Measurements from ENCODE around the gene RAB35. TPM values are rescaled to one million over a fixed set of nuclear protein-coding genes. Genes with fewer than 3 reads are reported as not detected.

Gene RAB35
- total and polyA plus RNA-seq, 8 donors: 8.1 to 35.4 (median 16.5) TPM

DNA sequence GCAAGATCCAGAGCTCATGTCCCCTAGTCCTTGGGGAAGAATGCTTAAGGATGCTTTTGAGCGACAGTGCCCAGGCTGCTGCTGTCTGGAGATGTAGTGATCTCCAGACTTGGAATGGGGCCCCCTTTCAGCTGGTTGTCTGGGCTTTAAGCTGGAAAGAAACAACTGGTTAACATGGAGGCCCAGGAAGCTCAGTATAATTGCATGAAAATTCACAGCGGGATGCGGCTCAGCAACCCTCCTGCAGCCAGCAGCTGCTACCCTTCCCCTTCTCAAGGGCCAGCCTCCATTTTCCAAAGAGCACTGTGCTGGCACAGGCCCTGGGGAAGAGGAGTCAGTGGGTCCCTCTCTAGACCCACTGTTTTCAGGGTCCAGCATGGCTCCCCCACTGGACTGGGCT, 26.3 kb downstream of the RAB35 start:
- WGBS, 5 donors: 81 to 96% (median 90%) methylated on average over 3 of the region's 3 CpGs
- Histone ChIP-seq H3K9me3 (no peaks in the 10 kb centered on the region), H3K27ac (no peak overlapping the region), H3K36me3 (peaks cover 16 to 55% (median 40%) of the 10 kb centered on the region in 4 donors), H3K27me3 (no peaks in the 10 kb centered on the region), H3K4me3 (no peak overlapping the region), H3K4me1 (peaks cover 8 to 32% (median 19%) of the 10 kb centered on the region in 4 donors)
- intact Hi-C loops (cut with DNase I; ENCODE audit: low total_unique reads): no loop called here
- DNase-seq: no peak
- TF ChIP-seq POLR2AphosphoS5 (IDR thresholded peaks at IDR 0.05): no peak

DNA sequence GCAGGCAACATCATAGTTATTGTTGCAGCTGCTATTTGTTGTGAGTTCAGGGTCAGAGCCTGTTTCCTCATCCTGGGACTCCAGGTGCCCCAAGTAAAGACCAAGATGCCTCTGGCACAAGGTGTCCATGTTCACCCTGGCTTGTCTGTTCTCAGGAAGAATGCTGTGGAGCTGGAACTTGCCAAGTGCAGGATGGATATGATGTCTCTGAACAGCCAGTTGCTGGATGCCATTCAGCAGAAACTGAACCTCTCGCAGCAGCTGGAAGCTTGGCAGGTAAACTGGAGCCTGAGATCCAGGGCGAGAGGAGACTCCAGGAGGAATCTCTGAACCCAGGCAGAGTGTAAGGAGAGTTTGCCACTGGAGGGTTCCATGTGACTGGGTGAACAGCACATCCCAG, 26.8 kb downstream of the RAB35 start:
- no peaks in the 10 kb centered on the region for H3K9me3 ChIP-seq
- no peak overlapping the region for H3K4me3 ChIP-seq
- H3K4me1 ChIP-seq: peaks cover 8 to 28% (median 19%) of the 10 kb centered on the region in 4 donors
- intact Hi-C loops (cut with DNase I; ENCODE audit: low total_unique reads): no loop called here
- no peak overlapping the region for H3K27ac ChIP-seq
- no peaks in the 10 kb centered on the region for H3K27me3 ChIP-seq
- WGBS, 5 donors: 66 to 92% (median 84%) methylated on average over 2 of the region's 2 CpGs
- peaks cover 15 to 51% (median 36%) of the 10 kb centered on the region in 4 donors for H3K36me3 ChIP-seq
- TF ChIP-seq POLR2A (IDR thresholded peaks at IDR 0.05): no peak
- TF ChIP-seq EP300 (IDR thresholded peaks at IDR 0.05): no peak
- TF ChIP-seq, protein P1, sequence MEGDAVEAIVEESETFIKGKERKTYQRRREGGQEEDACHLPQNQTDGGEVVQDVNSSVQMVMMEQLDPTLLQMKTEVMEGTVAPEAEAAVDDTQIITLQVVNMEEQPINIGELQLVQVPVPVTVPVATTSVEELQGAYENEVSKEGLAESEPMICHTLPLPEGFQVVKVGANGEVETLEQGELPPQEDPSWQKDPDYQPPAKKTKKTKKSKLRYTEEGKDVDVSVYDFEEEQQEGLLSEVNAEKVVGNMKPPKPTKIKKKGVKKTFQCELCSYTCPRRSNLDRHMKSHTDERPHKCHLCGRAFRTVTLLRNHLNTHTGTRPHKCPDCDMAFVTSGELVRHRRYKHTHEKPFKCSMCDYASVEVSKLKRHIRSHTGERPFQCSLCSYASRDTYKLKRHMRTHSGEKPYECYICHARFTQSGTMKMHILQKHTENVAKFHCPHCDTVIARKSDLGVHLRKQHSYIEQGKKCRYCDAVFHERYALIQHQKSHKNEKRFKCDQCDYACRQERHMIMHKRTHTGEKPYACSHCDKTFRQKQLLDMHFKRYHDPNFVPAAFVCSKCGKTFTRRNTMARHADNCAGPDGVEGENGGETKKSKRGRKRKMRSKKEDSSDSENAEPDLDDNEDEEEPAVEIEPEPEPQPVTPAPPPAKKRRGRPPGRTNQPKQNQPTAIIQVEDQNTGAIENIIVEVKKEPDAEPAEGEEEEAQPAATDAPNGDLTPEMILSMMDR (IDR thresholded peaks at IDR 0.05): no peak
- no peak for TF ChIP-seq POLR2AphosphoS5 (IDR thresholded peaks at IDR 0.05)
- DNase-seq: no peak

DNA sequence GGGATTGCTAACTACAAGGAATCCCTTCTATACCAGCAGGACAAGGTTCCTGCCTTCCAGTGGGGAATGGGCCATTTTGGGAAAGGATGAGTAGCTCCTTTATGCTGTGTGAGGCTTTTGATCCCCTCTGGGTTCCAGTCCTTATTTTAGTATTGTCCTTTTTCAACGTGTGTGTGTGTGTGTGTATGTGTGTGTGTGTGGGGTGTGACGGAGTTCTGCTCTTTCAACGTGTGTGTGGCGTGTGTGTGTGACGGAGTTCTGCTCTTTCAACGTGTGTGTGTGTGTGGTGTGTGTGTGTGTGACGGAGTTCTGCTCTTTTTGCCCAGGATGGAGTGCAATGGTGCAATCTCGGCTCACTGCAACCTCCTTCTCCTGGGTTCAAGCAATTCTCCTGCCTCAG, 27.4 kb downstream of the RAB35 start:
- no peaks in the 10 kb centered on the region for H3K27me3 ChIP-seq
- H3K4me3 ChIP-seq: no peak overlapping the region
- peaks cover 8 to 44% (median 29%) of the 10 kb centered on the region in 4 donors for H3K36me3 ChIP-seq
- H3K27ac ChIP-seq: no peak overlapping the region
- H3K4me1 ChIP-seq: peaks cover 8 to 23% (median 19%) of the 10 kb centered on the region in 4 donors
- TF ChIP-seq, protein P1 (IDR thresholded peaks at IDR 0.05): no peak
- TF ChIP-seq POLR2AphosphoS5 (IDR thresholded peaks at IDR 0.05): no peak
- DNase-seq: no peak
- intact Hi-C loops (cut with DNase I; ENCODE audit: low total_unique reads): no loop called here
- no peaks in the 10 kb centered on the region for H3K9me3 ChIP-seq
- WGBS, 5 donors: 30 to 40% (median 31%) methylated on average over 7 to 8 of the region's 8 CpGs

DNA sequence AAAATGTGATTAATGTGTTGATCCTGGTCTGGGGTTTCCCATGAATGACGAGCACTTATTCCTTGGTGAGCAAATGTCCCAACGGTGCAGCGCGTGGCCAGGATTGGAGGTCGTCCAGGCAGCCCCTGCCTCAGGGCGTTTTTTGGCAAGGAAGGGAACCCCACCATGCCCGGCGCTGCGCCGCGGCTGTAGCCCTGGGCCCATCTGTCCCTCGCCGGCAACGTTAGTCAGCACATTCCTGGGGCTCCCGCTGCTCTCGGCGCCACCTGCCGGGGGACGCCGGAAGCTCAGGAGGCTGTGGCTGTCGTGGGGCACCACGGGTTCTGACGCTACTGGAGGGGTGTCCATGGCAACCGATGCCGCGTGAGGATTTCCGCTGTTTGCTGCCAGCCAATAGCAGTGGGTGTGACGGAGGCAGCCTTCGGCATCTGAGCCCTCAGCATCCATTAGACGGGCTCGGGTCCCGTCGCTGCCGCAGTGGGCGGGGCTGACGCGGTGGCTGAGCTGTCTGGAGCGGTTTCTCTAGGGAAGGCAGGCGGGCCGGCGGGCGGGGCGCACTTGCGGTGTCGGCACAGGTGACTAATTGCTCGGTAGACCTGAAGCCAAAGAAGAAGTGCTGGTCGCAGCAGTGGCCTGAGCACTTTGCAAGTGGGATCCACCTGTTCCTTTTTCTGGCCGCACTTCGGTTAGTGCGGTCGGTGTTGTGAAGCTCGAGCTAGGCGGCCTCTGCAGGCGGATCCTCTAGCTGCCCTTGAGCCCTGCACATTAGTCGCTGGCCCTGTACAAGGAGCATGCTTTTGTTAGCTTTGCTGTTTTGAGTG, 29.5 kb downstream of the RAB35 start:
- peak; percentile 99 to 100 for DNase-seq
- Histone ChIP-seq H3K4me3 (peak overlapping the region; percentile 35 to 46 (median 43)), H3K27me3 (no peaks in the 10 kb centered on the region), H3K4me1 (peaks cover 8 to 19% (median 17%) of the 10 kb centered on the region in 4 donors), H3K27ac (peak overlapping the region; percentile 67 to 87 (median 80)), H3K9me3 (no peaks in the 10 kb centered on the region), H3K36me3 (peaks cover 0 to 23% (median 10%) of the 10 kb centered on the region in 4 donors)
- WGBS, 5 donors: 0 to 1% (median 0%) methylated on average over 24 to 55 of the region's 55 CpGs
- TF ChIP-seq, protein P1 (IDR thresholded peaks at IDR 0.05): peak in 6 of 7 experiments; percentile 81 to 99 (median 96)
- TF ChIP-seq POLR2AphosphoS5 (IDR thresholded peaks at IDR 0.05) (peak; percentile 79 to 96 (median 95)), EP300 (IDR thresholded peaks at IDR 0.05) (peak; percentile 41), POLR2A (IDR thresholded peaks at IDR 0.05) (peak in 1 of 4 donors; percentile 21)
- intact Hi-C loops (cut with DNase I; ENCODE audit: low total_unique reads): no loop called here

All from stomach (tissue), 9 donors.